Fibroblast of villous mesenchyme (primary cell): ENCODE measurements around the gene NDUFB6. TPM values are rescaled to one million over a fixed set of nuclear protein-coding genes. Genes with fewer than 3 reads are reported as not detected.
"Not testable (repeated sequence)": the region's sequence is repeated elsewhere in the genome, so short reads cannot be mapped to it uniquely, and the experiment has no call there.

Experiments used
- DNase-seq: peaks from one replicate; pipeline ENCODE4 v3.0.0-alpha.2; 2010; ENCODE audit warnings: low read depth
- H3K4me3 ChIP-seq: 2 replicates; pipeline ENCODE4 v1.5.1; 2011; ENCODE audit warnings: low read depth, mild to moderate bottlenecking, low read length
- CTCF ChIP-seq: IDR thresholded peaks from 2 replicates; pipeline ENCODE4 v1.5.1; 2012; ENCODE audit warnings: low read depth, mild to moderate bottlenecking, low read length; ENCODE audit not compliant: insufficient read depth
- total RNA-seq: library from RNA; depleted of rRNA; stranded (reverse); fragments of >200 nt; gene quantifications from 2 replicates; pipeline ENCODE4 v1.2.3, GENCODE V29; 2012

The NDUFB6 gene
- total RNA-seq, 1 donor, result 43.6 TPM

- no peak for TF ChIP-seq CTCF
- no peak overlapping the region for H3K4me3 ChIP-seq
- DNase-seq, result peak; percentile 59
Measured at GRCh38 chr9:32554107-32554506, 18.9 kb downstream of the NDUFB6 start.

GRCh38 chr9:32552172-32552872 lies 20.6 kb downstream of the NDUFB6 start, which contains the start of the genes SMIM27 and TOPORS:
TSS of gene SMIM27 (plus strand) at chr9:32552327. CDS start at chr9:32552435, 108 bp downstream.
TSS of gene TOPORS (minus strand) at chr9:32552586. CDS start at chr9:32552436, 150 bp downstream.
- peak within 1 kb of the TSS; percentile 89 for H3K4me3 ChIP-seq
- no peak for TF ChIP-seq CTCF
- DNase-seq, result peak; percentile 90

GRCh38 chr9:32551276-32552051 lies 21.5 kb downstream of the NDUFB6 start:
- TF ChIP-seq CTCF, result no peak
- H3K4me3 ChIP-seq, result peak overlapping the region; percentile 89
- DNase-seq, result peak; percentile 63

DNA sequence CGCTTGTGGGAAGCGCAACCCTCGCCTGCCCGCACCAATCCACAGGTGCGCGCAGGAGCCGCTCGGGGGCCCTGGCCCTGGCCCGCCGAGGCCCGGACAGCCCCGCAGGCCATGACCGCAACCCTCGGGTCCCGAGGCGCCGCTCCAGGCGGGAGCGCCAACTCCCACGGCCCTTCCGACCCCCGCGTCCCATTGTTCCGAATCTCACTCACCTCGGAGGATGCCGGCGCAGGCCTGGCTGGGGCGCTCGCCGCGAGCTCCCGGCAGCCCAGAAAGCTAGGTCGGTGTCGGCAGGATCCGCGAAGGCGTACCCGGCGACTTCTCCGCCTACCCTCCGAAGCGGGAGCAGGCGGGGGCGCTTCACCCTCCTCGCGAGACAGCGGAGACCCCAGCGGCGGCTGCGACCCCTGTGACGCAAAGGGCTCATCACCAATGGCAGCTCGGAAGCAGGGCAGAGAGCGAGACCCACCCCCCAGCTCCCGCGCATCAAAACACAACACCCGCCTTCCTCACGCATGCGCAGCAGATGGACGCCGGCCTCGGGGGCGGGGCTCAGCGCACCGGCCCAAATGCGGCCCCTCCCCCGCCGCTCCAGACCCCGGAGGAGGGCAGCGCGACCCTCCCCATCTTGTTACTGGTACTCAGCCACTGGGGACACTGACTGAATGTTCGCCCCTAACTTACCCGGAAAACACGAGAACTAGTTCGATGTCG lies 22.2 kb downstream of the NDUFB6 start:
- peak overlapping the region; percentile 89 for H3K4me3 ChIP-seq
- peak; percentile 96 for DNase-seq
- no peak for TF ChIP-seq CTCF

GRCh38 chr9:32550150-32550561 lies 22.8 kb downstream of the NDUFB6 start:
- H3K4me3 ChIP-seq, result peak overlapping the region; percentile 89
- DNase-seq, result peak; percentile 44
- peak; percentile 23 for TF ChIP-seq CTCF

- not testable (repeated sequence) for DNase-seq, H3K4me3 ChIP-seq
Measured at GRCh38 chr9:32548213-32548612, 24.7 kb downstream of the NDUFB6 start.

DNA sequence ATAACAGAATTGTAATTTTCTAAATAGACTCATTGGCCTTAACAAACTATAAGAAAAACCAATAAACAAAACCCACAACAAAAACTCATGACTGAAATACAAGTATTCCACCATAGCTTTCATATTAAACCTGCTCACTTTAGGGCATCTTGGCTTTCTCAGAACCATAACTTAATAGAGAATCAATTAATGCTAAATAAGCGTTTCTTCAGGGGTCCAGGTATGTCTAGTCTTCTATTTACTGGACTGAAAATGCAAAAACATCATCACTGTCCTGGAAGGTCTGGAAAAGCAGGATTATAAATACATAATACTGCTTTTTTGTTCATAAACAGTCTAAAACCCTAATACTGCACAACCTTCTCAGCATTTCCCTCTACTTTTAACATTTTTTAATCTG lies 27.1 kb downstream of the NDUFB6 start:
- no peak overlapping the region for H3K4me3 ChIP-seq
- TF ChIP-seq CTCF, result no peak
- DNase-seq, result no peak
